Measurements from ENCODE around the gene CCDC88C.
A peak's percentile ranks its signal among the peaks of the same experiment; 100 is the strongest.

CCDC88C gene

DNA sequence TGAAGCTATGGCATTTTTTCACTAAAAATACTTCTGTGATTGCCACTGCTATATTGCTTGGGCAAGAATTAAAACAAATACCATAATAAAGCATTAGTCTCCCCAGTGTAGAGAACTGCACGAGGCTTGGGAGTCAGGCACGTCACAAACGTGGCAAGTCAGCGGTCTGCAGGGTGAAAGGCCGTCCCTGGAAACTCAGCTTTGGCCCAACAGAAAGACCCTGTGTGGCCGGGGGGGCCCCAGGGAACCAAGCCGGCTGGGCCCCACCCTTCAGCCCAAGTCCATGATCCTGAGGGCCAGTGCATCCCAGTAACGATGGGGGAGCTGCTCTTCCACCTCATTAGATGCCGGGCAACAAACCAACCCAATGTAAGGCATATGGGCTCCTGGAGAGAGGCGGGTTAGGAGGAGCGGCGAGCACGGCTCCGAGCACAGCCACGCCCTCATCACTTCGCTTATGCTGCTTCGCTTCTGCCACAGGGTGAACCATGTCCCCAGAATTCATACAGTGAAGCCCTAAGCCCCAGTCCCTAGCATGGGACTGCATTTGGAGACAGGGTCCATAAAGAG lies 122.3 kb downstream of the CCDC88C start:
- DNase-seq (ENCODE audit: low read depth), result peak; percentile 43
- no peak overlapping the region for H3K4me3 ChIP-seq (ENCODE audit: low read depth, low read length)
- in situ Hi-C loops (cut with HindIII; ENCODE audit: low sequenced_read_pairs), result loop anchor here (25.0 kb wide), 3 partner anchors 133 to 983 kb away; no protein-coding TSS in a partner anchor
- TF ChIP-seq, protein P1, sequence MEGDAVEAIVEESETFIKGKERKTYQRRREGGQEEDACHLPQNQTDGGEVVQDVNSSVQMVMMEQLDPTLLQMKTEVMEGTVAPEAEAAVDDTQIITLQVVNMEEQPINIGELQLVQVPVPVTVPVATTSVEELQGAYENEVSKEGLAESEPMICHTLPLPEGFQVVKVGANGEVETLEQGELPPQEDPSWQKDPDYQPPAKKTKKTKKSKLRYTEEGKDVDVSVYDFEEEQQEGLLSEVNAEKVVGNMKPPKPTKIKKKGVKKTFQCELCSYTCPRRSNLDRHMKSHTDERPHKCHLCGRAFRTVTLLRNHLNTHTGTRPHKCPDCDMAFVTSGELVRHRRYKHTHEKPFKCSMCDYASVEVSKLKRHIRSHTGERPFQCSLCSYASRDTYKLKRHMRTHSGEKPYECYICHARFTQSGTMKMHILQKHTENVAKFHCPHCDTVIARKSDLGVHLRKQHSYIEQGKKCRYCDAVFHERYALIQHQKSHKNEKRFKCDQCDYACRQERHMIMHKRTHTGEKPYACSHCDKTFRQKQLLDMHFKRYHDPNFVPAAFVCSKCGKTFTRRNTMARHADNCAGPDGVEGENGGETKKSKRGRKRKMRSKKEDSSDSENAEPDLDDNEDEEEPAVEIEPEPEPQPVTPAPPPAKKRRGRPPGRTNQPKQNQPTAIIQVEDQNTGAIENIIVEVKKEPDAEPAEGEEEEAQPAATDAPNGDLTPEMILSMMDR (IDR thresholded peaks at IDR 0.05; ENCODE audit: low read depth, low read length, missing control alignments), result no peak

DNA sequence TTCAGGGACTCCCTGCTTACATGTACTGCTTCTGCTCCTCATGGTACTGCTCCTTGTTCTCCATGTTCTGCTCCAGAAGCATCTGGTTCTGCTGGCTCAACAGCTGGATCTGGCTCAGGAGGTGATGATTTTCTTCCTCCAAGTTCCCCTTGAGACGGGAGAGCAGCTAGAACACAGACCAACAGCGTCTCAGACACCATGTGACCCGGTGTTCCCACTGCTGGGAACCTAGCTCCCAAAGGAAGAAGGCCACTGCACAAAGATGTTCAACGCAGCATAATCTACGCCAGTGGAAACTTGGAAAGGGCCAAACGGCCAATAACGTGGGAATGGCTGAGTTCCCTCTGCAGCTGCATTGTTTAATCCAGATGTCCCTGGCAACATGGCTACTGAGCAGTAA lies 123.5 kb downstream of the CCDC88C start:
- DNase-seq (ENCODE audit: low read depth), result no peak
- in situ Hi-C loops (cut with HindIII; ENCODE audit: low sequenced_read_pairs), result loop anchor here (25.0 kb wide), 3 partner anchors 132 to 982 kb away; no protein-coding TSS in a partner anchor
- TF ChIP-seq, protein P1 (IDR thresholded peaks at IDR 0.05; ENCODE audit: low read depth, low read length, missing control alignments), result no peak
- H3K4me3 ChIP-seq (ENCODE audit: low read depth, low read length), result no peak overlapping the region

DNA sequence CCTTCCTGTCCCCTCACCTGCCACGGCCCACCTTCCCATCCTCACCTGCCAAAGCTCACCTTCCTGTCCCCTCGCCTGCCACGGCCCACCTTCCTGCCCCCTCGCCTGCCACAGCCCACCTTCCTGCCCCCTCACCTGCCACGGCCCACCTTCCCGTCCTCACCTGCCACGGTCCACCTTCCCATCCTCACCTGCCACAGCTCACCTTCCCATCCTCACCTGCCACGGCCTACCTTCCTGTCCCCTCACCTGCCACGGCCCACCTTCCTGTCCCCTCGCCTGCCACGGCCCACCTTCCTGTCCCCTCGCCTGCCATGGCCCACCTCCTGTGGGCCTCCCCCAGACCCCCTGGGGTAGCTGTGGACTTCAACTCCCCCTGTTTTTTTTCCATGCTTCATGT lies 124.3 kb downstream of the CCDC88C start:
- in situ Hi-C loops (cut with HindIII; ENCODE audit: low sequenced_read_pairs), result loop anchor here (25.0 kb wide), 3 partner anchors 131 to 981 kb away; no protein-coding TSS in a partner anchor
- no peak overlapping the region for H3K4me3 ChIP-seq (ENCODE audit: low read depth, low read length)
- no peak for DNase-seq (ENCODE audit: low read depth)
- TF ChIP-seq, protein P1 (IDR thresholded peaks at IDR 0.05; ENCODE audit: low read depth, low read length, missing control alignments), result no peak

DNA sequence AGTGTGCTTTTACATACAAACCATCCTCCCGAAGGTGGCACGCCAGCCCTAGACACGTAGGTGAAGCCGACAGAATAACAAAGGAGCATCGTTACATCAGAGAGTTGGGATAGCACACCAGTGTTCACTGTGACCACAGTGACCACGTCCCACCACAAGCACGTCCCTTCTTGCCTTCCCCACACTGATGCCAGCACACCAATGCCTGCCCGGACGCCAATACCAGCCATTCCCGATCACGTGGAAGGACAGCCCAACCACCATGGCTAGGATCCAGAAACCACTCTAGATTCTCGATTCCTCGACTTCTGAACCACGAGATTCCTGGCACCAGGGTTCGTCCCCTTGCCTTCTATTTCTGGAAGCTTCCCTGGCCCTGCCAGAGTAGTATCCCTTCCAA lies 125.1 kb downstream of the CCDC88C start:
- TF ChIP-seq, protein P1 (IDR thresholded peaks at IDR 0.05; ENCODE audit: low read depth, low read length, missing control alignments), result no peak
- no peak overlapping the region for H3K4me3 ChIP-seq (ENCODE audit: low read depth, low read length)
- in situ Hi-C loops (cut with HindIII; ENCODE audit: low sequenced_read_pairs), result loop anchor here (25.0 kb wide), 3 partner anchors 130 to 980 kb away; no protein-coding TSS in a partner anchor
- no peak for DNase-seq (ENCODE audit: low read depth)

DNA sequence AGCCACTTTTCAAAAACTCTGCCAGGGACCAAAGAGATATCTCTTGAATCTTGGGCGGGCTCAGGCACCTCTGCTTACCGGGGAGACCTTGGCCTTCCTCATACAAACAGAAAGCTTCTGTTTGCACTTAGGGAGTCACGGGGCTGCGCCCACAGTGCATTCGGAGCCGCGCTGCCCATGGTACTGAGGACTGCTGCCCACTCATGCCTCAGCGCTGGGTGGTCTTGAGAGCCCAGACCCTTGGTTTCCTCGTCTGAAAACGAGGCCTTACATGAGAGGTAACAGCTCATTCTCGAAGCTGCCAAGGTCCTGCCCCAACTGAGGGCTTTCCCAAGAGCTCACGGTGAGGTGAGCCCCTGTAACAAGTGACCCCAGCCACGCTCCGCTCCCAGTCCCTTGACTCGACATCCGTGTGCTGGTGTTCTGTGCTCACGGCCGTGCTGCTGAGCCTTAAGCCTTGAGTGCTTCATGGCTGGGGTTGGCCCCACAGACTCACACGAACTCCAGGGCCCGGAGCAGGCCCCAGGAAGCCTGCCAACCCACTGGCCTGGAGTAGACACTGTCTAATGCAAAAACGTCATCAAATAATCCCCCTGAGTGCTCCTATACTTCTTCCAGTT lies 125.7 kb downstream of the CCDC88C start:
- no peak for DNase-seq (ENCODE audit: low read depth)
- H3K4me3 ChIP-seq (ENCODE audit: low read depth, low read length), result no peak overlapping the region
- TF ChIP-seq, protein P1 (IDR thresholded peaks at IDR 0.05; ENCODE audit: low read depth, low read length, missing control alignments), result no peak
- in situ Hi-C loops (cut with HindIII; ENCODE audit: low sequenced_read_pairs), result loop anchor here (25.0 kb wide), 3 partner anchors 130 to 980 kb away; no protein-coding TSS in a partner anchor

DNA sequence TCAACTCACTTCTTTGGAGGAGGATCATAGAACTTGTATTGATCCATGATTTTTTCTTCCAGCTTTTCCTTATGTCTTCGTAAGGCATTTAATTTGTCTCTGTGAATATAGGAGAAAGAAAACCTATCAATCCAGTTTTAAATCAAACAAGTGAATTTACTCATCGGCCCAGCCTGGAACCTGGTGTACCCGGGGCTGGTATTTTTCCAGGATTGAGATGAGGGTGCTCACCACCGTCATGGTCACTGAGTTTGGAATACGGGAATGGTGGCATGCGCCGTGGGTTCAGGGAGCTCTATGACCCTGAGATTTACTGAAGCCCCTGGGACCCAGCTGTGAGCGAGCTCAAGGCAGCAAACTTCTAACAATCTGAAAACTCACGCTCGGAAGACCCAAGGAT lies 126.6 kb downstream of the CCDC88C start:
- H3K4me3 ChIP-seq (ENCODE audit: low read depth, low read length), result no peak overlapping the region
- DNase-seq (ENCODE audit: low read depth), result no peak
- TF ChIP-seq, protein P1 (IDR thresholded peaks at IDR 0.05; ENCODE audit: low read depth, low read length, missing control alignments), result no peak
- in situ Hi-C loops (cut with HindIII; ENCODE audit: low sequenced_read_pairs), result loop anchor here (25.0 kb wide), 3 partner anchors 129 to 979 kb away; no protein-coding TSS in a partner anchor
